Uterus (tissue), 2 donors: ENCODE results near the gene UPF3A.

ENCODE experiments used
- POLR2A ChIP-seq, 2 donors: fragments of 450-650 bp; IDR thresholded peaks; one replicate each; pipeline ENCODE4 v1.6.1; 2016; ENCODE audit warnings: antibody characterized with exemption in 2 of 2, mild to moderate bottlenecking in 1 of 2, moderate library complexity in 1 of 2
- TF ChIP-seq, protein P1 (sequence below), 4 experiments: fragments of 200-600 bp in 2 of 4; fragments of 450-650 bp in 2 of 4; sonication (generic) in 2 of 4; IDR thresholded peaks; one replicate each; pipeline ENCODE4 v1.5.1; 2016 to 2019; ENCODE audit warnings: antibody characterized with exemption in 4 of 4, mild to moderate bottlenecking in 2 of 4, moderate library complexity in 1 of 4

DNA sequence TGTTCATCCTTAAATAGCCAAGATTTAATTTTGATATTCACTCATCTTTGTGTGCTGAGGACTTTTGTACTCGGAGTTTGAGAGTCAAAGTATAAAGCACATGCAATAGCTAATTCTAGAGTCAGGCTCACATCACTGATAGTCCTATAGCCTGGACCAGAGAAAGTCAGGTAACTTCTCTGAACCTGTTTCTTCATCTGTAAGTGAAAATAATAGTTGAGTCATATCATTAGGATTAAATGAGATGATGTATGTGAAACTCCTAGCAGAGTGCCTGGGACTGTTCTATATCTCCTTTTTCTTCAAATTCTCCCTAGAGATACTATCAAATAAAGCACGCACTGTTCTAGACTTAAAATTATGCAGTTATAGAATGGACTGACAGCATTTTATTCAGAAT, 41.9 kb downstream of the UPF3A start:
- TF ChIP-seq, protein P1, sequence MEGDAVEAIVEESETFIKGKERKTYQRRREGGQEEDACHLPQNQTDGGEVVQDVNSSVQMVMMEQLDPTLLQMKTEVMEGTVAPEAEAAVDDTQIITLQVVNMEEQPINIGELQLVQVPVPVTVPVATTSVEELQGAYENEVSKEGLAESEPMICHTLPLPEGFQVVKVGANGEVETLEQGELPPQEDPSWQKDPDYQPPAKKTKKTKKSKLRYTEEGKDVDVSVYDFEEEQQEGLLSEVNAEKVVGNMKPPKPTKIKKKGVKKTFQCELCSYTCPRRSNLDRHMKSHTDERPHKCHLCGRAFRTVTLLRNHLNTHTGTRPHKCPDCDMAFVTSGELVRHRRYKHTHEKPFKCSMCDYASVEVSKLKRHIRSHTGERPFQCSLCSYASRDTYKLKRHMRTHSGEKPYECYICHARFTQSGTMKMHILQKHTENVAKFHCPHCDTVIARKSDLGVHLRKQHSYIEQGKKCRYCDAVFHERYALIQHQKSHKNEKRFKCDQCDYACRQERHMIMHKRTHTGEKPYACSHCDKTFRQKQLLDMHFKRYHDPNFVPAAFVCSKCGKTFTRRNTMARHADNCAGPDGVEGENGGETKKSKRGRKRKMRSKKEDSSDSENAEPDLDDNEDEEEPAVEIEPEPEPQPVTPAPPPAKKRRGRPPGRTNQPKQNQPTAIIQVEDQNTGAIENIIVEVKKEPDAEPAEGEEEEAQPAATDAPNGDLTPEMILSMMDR (IDR thresholded peaks at IDR 0.05) = no peak
- no peak for TF ChIP-seq POLR2A (IDR thresholded peaks at IDR 0.05)
